ENCODE results near the gene SIRT1.

The SIRT1 gene

DNA sequence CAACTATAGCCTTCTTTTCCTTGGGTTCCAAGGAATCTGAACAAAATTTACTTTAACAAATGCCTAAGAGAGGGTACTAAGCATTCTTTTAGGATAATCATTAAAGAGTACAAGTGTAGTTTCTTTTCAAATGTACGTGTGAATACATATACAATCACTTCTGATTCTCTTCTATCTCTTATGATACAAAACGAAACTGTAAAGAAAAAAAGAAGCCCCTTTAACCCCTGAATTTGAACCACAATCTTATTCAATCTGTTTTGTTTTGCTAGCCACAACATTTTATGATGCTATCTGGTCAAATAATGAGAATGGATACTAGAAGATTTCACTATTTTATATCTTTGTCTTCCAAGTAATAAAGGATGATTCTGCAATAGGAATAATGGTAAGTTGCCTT lies 48.7 kb downstream of the SIRT1 start:
- TF ChIP-seq SIN3A (IDR thresholded peaks at IDR 0.05; ENCODE audit: borderline replicate concordance, insufficient read depth, low read length) (no peak), POLR2AphosphoS5 (IDR thresholded peaks at IDR 0.05; ENCODE audit: low read depth, low read length) (no peak), TAF1 (IDR thresholded peaks at IDR 0.05; ENCODE audit: borderline replicate concordance, insufficient read depth, low read length) (no peak), FOXP2 (optimal IDR thresholded peaks at IDR 0.05; ENCODE audit: borderline replicate concordance, extremely low read depth, extremely low read length, insufficient read depth) (no peak)
- TF ChIP-seq, protein P1, sequence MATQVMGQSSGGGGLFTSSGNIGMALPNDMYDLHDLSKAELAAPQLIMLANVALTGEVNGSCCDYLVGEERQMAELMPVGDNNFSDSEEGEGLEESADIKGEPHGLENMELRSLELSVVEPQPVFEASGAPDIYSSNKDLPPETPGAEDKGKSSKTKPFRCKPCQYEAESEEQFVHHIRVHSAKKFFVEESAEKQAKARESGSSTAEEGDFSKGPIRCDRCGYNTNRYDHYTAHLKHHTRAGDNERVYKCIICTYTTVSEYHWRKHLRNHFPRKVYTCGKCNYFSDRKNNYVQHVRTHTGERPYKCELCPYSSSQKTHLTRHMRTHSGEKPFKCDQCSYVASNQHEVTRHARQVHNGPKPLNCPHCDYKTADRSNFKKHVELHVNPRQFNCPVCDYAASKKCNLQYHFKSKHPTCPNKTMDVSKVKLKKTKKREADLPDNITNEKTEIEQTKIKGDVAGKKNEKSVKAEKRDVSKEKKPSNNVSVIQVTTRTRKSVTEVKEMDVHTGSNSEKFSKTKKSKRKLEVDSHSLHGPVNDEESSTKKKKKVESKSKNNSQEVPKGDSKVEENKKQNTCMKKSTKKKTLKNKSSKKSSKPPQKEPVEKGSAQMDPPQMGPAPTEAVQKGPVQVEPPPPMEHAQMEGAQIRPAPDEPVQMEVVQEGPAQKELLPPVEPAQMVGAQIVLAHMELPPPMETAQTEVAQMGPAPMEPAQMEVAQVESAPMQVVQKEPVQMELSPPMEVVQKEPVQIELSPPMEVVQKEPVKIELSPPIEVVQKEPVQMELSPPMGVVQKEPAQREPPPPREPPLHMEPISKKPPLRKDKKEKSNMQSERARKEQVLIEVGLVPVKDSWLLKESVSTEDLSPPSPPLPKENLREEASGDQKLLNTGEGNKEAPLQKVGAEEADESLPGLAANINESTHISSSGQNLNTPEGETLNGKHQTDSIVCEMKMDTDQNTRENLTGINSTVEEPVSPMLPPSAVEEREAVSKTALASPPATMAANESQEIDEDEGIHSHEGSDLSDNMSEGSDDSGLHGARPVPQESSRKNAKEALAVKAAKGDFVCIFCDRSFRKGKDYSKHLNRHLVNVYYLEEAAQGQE (IDR thresholded peaks at IDR 0.05; ENCODE audit: insufficient read depth in 1 of 2, low read depth in 2 of 2, low read length in 2 of 2): no peak

- TF ChIP-seq, protein P1 (IDR thresholded peaks at IDR 0.05; ENCODE audit: insufficient read depth in 1 of 2, low read depth in 2 of 2, low read length in 2 of 2): no peak
- TF ChIP-seq SIN3A (IDR thresholded peaks at IDR 0.05; ENCODE audit: borderline replicate concordance, insufficient read depth, low read length) (no peak), FOXP2 (optimal IDR thresholded peaks at IDR 0.05; ENCODE audit: borderline replicate concordance, extremely low read depth, extremely low read length, insufficient read depth) (no peak), TAF1 (IDR thresholded peaks at IDR 0.05; ENCODE audit: borderline replicate concordance, insufficient read depth, low read length) (no peak), POLR2AphosphoS5 (IDR thresholded peaks at IDR 0.05; ENCODE audit: low read depth, low read length) (no peak)
Measured at GRCh38 chr10:67934336-67934735, 49.9 kb downstream of the SIRT1 start.

- TF ChIP-seq TAF1 (IDR thresholded peaks at IDR 0.05; ENCODE audit: borderline replicate concordance, insufficient read depth, low read length) (no peak), POLR2AphosphoS5 (IDR thresholded peaks at IDR 0.05; ENCODE audit: low read depth, low read length) (no peak), SIN3A (IDR thresholded peaks at IDR 0.05; ENCODE audit: borderline replicate concordance, insufficient read depth, low read length) (no peak)
- TF ChIP-seq, protein P1 (IDR thresholded peaks at IDR 0.05; ENCODE audit: insufficient read depth in 1 of 2, low read depth in 2 of 2, low read length in 2 of 2): no peak
Measured at GRCh38 chr10:67935223-67935622, 50.8 kb downstream of the SIRT1 start.

DNA sequence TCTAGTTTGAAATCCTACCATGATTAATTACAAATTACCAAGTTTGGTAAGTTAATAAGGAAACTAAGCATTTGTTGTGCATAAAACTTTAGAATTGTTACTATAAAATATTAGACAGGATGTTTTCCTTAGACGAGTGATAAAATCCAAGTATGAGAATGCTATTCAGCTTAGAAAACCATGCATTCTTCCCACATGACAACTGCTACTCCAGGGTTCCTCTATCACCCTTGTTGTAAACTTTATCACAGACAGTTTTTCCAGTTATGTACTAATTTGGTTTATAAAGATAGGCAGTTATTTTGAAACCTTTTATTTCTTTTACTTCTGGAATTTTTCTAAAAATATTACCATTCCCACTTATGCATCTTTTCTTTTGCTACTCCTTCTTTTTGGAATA lies 52.0 kb downstream of the SIRT1 start:
- TF ChIP-seq SIN3A (IDR thresholded peaks at IDR 0.05; ENCODE audit: borderline replicate concordance, insufficient read depth, low read length) (no peak), POLR2AphosphoS5 (IDR thresholded peaks at IDR 0.05; ENCODE audit: low read depth, low read length) (no peak)

DNA sequence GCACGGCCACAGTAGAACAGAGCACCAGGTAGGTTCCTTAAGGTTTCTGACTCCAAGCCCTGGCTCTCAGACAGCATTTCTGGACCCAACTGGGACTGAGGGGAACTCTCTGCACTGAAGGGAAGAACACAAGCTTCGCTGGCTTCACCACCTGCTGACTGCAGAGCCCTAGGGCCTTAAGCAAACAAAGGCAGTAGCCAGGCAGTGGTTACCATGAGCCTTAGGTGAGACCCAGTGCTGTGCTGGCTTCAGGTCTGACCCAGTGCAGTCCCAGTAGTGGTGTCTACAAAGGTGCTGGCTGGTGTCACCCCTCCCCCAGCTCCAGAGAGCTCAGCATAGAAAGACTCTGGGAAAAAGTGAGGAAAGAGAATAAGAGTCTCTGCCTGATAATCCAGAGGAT lies 59.5 kb downstream of the SIRT1 start:
- TF ChIP-seq, protein P1 (IDR thresholded peaks at IDR 0.05; ENCODE audit: insufficient read depth in 1 of 2, low read depth in 2 of 2, low read length in 2 of 2): no peak
- TF ChIP-seq FOXP2 (optimal IDR thresholded peaks at IDR 0.05; ENCODE audit: borderline replicate concordance, extremely low read depth, extremely low read length, insufficient read depth): no peak
- no peak for TF ChIP-seq SIN3A (IDR thresholded peaks at IDR 0.05; ENCODE audit: borderline replicate concordance, insufficient read depth, low read length)
- TF ChIP-seq POLR2AphosphoS5 (IDR thresholded peaks at IDR 0.05; ENCODE audit: low read depth, low read length): no peak
- TF ChIP-seq TAF1 (IDR thresholded peaks at IDR 0.05; ENCODE audit: borderline replicate concordance, insufficient read depth, low read length): no peak

All from PFSK-1 (cell line).